Mesendoderm (in vitro differentiated cells): ENCODE measurements around the gene MTG2.

Experiments used
- DNase-seq: peaks from one replicate; pipeline ENCODE4 v3.0.0; 2013
- H2AK5ac ChIP-seq: 2 replicates; pipeline ENCODE4 v1.6.1; 2013; ENCODE audit warnings: low read length, inconsistent platforms
- H2BK120ac ChIP-seq: 2 replicates; pipeline ENCODE4 v1.6.1; 2013; ENCODE audit warnings: low read depth, mild to moderate bottlenecking, low read length, moderate library complexity, mixed read lengths
- H2BK15ac ChIP-seq: replicated peaks from 2 replicates; pipeline ENCODE4 v1.6.1; 2013; ENCODE audit warnings: low read depth, mild to moderate bottlenecking, moderate library complexity
- H2BK5ac ChIP-seq: 2 replicates; pipeline ENCODE4 v1.6.1; 2013; ENCODE audit warnings: low read length, inconsistent platforms
- H3K18ac ChIP-seq: 2 replicates; pipeline ENCODE4 v1.6.1; 2013; ENCODE audit warnings: mild to moderate bottlenecking, low read length, mixed read lengths
- H3K23ac ChIP-seq: one replicate; pipeline ENCODE4 v1.6.1; 2013; ENCODE audit warnings: low read length
- H3K27ac ChIP-seq: 2 replicates; pipeline ENCODE4 v1.5.1; 2013; ENCODE audit warnings: low read depth, mild to moderate bottlenecking, inconsistent platforms, low read length, moderate library complexity
- H3K27me3 ChIP-seq: 2 replicates; pipeline ENCODE4 v1.6.1; 2013; ENCODE audit warnings: low read length, control low read depth, mild to moderate bottlenecking, inconsistent platforms; ENCODE audit not compliant: insufficient read depth, poor library complexity
- H3K36me3 ChIP-seq: 2 replicates; pipeline ENCODE4 v1.6.1; 2013; ENCODE audit warnings: low read length, inconsistent platforms; ENCODE audit not compliant: control insufficient read depth, insufficient read depth
- H3K4ac ChIP-seq: one replicate; pipeline ENCODE4 v1.6.1; 2013; ENCODE audit warnings: low read depth, mild to moderate bottlenecking, low read length, moderate library complexity
- H3K4me1 ChIP-seq: 2 replicates; pipeline ENCODE4 v1.6.1; 2013; ENCODE audit warnings: low read depth, low read length, inconsistent platforms; ENCODE audit not compliant: control insufficient read depth
- H3K4me2 ChIP-seq: 2 replicates; pipeline ENCODE4 v1.6.1; 2013; ENCODE audit warnings: low read length
- H3K4me3 ChIP-seq: 2 replicates; pipeline ENCODE4 v1.5.1; 2013; ENCODE audit warnings: mild to moderate bottlenecking, low read length
- H3K56ac ChIP-seq: one replicate; pipeline ENCODE4 v1.6.1; 2013; ENCODE audit warnings: low read length
- H3K79me1 ChIP-seq: 2 replicates; pipeline ENCODE4 v1.6.1; 2013; ENCODE audit warnings: low read length, inconsistent platforms
- H3K79me2 ChIP-seq: 2 replicates; pipeline ENCODE4 v1.6.1; 2013; ENCODE audit warnings: mild to moderate bottlenecking, low read length; ENCODE audit not compliant: control insufficient read depth, insufficient read depth
- H3K9ac ChIP-seq: 2 replicates; pipeline ENCODE4 v1.6.1; 2013; ENCODE audit warnings: low read length, inconsistent platforms
- H4K5ac ChIP-seq: one replicate; pipeline ENCODE4 v1.6.1; 2013; ENCODE audit warnings: low read length
- H4K8ac ChIP-seq: one replicate; pipeline ENCODE4 v1.6.1; 2013; ENCODE audit warnings: low read depth, mild to moderate bottlenecking, control low read depth, low read length, moderate library complexity
- WGBS: extraction: QIAGEN DNeasy Blood & Tissue Kit; methylation state at CpG from one replicate; pipeline ENCODE4 v1.1.7; 2013; ENCODE audit warnings: low lambda C conversion rate, missing lambda C conversion rate; ENCODE audit not compliant: insufficient coverage; ENCODE audit errors: extremely low coverage; 5-methylcytosine and 5-hydroxymethylcytosine counted together

The MTG2 gene

DNA sequence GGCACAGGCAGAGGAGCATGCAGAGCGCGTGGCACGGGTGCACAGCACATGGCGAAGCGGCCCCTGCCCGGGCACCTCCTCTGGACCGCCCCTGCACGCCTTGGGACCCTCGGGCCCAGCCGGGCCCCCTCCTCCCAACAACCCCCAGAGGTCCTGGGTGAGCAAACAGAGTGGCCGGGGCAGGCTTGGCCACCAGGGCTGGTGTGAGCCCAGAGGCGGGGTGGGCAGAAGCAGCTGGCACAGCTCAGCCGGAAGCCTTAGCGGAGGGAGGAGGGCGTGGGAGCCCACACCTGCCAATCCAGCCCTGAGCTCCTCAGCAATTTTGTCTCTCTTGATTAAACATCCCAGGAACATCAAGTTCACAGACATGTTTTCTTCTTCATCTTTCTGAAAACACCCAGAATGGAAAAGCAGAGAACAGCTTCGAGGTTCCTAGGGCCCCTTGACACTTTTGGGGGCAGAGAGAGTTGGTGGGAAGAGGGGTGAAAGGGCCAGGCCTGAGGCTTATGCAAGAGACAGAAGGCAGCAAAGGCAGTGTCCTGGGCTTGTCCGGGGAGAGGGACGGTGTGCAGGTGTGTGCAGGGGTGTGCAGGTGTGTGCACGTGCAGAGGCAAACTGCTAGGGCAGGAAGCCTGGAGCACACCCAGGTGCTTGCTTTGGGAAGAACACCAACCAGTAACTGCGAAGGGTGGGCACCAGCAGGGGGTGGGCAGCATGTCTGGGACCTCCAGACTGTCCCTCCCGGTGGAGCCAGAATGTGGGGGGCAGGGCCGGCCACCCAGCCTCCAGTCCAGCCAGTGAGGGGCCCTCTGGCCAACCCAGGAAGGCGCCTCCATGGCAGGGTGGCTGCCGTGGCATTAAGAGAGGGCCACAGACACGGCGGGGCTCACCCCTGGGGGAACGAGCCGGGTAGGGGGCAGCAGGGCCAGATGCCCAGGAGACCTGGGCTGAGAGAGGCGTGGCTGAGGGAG is 32.5 kb downstream of the MTG2 start:
- Histone ChIP-seq H3K4me3 (no peak overlapping the region), H2BK15ac (no peak overlapping the region), H3K9ac (no peak overlapping the region)

DNA sequence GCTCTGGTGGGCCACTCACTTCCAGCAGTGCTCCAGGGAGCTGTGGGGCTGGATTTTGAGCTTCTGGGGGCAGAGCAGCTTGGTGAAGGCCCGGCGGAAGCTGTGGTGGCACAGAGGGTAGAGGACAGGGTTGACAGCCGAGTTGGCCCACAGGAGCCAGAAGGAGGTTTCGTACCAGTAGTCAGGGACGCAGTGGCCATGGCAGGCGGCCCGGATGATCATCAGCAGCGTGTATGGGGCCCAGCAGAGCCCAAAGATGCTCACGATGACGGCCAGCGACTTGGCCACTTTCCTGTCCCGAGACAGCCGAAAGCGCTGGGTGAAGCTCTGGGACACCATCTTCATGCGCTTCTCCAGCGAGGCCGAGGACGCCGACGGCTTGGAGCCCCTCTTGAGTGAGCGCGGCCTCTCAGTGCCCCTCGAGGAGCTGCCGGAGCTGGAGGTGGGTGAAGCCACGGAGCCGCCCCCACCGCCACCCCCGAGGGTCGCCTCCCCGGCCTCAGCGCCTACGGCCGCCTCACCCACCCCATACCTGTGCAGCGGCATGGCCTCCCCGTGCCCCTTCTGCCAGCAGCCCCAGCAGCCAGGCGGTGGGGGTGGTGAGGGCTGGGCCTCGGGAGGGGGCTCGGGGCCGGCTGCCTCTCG is 33.3 kb downstream of the MTG2 start:
- Histone ChIP-seq H3K56ac (no peak overlapping the region), H2AK5ac (no peak overlapping the region), H3K4ac (no peak overlapping the region), H3K79me2 (no peaks in the 10 kb centered on the region), H2BK5ac (no peak overlapping the region), H4K8ac (no peak overlapping the region), H3K18ac (no peak overlapping the region), H3K4me1 (no peaks in the 10 kb centered on the region), H3K23ac (no peak overlapping the region), H2BK15ac (no peak overlapping the region), H3K27ac (no peak overlapping the region), H3K4me3 (no peak overlapping the region), H3K27me3 (peaks cover 25% of the 10 kb centered on the region), H4K5ac (no peak overlapping the region), H3K9ac (no peak overlapping the region), H3K79me1 (no peaks in the 10 kb centered on the region), H2BK120ac (no peak overlapping the region), H3K4me2 (no peak overlapping the region), H3K36me3 (no peaks in the 10 kb centered on the region)
- DNase-seq, result no peak
- WGBS, result no CpG with 5 or more reads among the region's 40 CpGs

More for the DNA sequence above, 32.5 kb downstream of the MTG2 start:
- Histone ChIP-seq H3K27me3 (peaks cover 20% of the 10 kb centered on the region), H4K5ac (no peak overlapping the region), H3K79me1 (no peaks in the 10 kb centered on the region), H3K79me2 (no peaks in the 10 kb centered on the region), H2BK5ac (no peak overlapping the region), H3K56ac (no peak overlapping the region), H4K8ac (no peak overlapping the region), H2AK5ac (no peak overlapping the region), H3K4ac (no peak overlapping the region), H3K27ac (no peak overlapping the region), H3K4me2 (no peak overlapping the region), H3K23ac (no peak overlapping the region), H2BK120ac (no peak overlapping the region), H3K4me1 (no peaks in the 10 kb centered on the region), H3K18ac (no peak overlapping the region), H3K36me3 (no peaks in the 10 kb centered on the region)
- WGBS, result no CpG with 5 or more reads among the region's 29 CpGs
- DNase-seq, result no peak

DNA sequence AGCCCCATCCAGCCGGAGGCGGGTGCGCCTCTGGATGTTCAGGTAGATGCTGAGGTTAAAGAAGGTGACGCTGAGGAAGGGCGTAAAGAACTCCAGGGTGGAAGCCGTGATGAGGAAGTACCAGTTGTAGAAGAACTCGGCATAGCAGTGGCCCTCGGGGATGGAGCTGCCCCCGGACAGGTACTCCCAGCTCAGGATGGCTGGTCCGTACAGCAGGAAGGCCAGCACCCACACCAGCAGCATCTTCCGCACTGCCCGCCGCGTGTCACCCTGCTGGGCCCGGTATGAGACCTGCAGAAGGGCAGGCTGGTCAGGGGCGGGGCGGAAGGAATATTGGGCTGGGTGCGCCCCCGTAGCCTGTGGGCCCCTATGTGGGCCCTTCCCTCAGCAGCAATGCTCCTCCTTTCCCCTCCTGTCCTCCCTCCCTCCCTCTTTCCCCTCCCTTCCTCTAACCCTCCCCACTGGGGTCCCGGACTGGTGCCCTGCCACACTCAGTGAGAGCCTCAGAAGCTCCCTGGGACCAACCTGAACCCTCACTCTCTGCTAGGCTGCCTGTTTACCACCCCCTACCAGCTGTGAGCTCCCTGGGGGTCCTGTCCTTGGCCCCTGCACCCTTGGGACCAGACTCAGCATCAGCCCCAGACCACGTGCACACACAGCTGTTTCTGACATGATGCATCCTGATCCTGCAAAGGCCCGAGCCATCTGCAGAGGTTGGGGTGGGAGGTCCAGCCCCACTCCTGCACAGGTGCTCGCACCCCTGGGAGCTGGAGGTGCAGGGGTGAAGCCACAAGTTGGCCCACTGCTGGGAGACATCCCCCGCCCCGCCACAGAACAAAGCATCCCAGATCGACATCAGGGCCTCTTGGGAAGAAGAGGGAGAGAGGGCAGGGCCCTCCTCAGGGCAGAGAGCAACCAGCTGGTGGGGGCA is 34.1 kb downstream of the MTG2 start:
- Histone ChIP-seq H2BK15ac (no peak overlapping the region), H3K79me2 (no peaks in the 10 kb centered on the region), H3K79me1 (no peaks in the 10 kb centered on the region), H3K27me3 (peaks cover 28% of the 10 kb centered on the region), H2BK5ac (no peak overlapping the region), H4K8ac (no peak overlapping the region), H3K4ac (no peak overlapping the region), H3K18ac (no peak overlapping the region), H3K9ac (no peak overlapping the region), H2AK5ac (no peak overlapping the region), H3K4me2 (no peak overlapping the region), H2BK120ac (no peak overlapping the region), H3K27ac (no peak overlapping the region), H3K56ac (no peak overlapping the region), H3K36me3 (no peaks in the 10 kb centered on the region), H3K23ac (no peak overlapping the region), H3K4me3 (no peak overlapping the region), H3K4me1 (no peaks in the 10 kb centered on the region), H4K5ac (no peak overlapping the region)
- no CpG with 5 or more reads among the region's 26 CpGs for whole genome bisulfite sequencing
- DNase-seq, result no peak

DNA sequence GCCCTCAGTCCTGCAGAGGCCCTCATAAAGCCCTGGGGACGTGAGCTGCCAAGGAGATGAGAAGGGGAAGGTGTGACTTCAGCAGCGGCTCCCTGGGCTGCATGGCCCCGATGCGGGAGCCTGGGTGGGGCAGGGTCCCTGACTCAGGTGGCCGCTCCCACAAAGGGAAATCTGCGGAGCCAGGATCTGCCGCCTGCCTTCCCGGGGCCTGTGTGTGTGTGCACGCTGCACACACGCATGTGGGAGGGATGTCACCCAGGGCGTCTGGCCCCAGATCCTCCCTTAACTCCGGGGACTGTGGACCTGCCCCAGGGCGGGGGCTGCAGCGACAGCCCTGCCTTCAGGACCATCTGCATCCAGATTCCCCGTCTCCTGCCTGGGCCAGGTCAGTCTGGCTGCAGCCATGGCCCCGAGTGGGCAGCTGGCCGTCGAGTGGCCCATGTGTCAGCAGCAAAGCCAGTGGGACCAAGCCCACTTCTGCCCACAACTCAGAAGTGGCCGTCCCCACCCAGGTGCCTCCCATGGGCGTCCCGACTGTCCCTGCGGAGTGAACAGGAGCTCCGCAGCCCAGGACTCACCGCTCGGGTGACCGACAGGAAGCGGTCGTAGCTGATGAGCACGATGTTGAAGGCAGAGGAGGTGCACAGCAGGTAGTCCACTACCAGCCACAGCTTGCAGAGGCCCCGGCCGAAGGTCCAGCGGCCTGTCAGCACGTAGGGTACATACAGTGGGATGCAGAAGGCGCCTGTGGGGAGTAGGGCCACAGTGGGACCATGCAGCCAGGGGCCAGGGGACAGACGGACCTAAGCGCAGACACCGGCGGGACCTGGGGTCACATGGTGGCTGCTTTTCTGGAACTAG is 35.3 kb downstream of the MTG2 start:
- Histone ChIP-seq H3K4me2 (no peak overlapping the region), H2BK15ac (no peak overlapping the region), H3K79me2 (no peaks in the 10 kb centered on the region), H3K79me1 (no peaks in the 10 kb centered on the region), H3K9ac (no peak overlapping the region), H3K36me3 (no peaks in the 10 kb centered on the region), H3K23ac (no peak overlapping the region), H3K18ac (no peak overlapping the region), H3K56ac (no peak overlapping the region), H3K27me3 (peaks cover 28% of the 10 kb centered on the region), H2BK120ac (no peak overlapping the region), H3K27ac (no peak overlapping the region), H3K4me1 (no peaks in the 10 kb centered on the region), H2AK5ac (no peak overlapping the region), H4K5ac (no peak overlapping the region), H2BK5ac (no peak overlapping the region), H4K8ac (no peak overlapping the region), H3K4me3 (no peak overlapping the region), H3K4ac (no peak overlapping the region)
- DNase-seq, result no peak
- WGBS, result no CpG with 5 or more reads among the region's 38 CpGs
